Liver (tissue), 9 donors: ENCODE results near the gene RPL38. TPM values are rescaled to one million over a fixed set of nuclear protein-coding genes. Genes with fewer than 3 reads are reported as not detected.

ENCODE experiments used
- DNase-seq: peaks from one replicate; pipeline ENCODE4 v3.0.0-alpha.2; 2017; ENCODE audit warnings: low spot score
- H3K27ac ChIP-seq, 2 donors: one replicate each; pipeline ENCODE4 v1.7.0; 2013; ENCODE audit warnings: inconsistent platforms in 2 of 2, low read length in 2 of 2, control low read depth in 1 of 2, low read depth in 1 of 2, mild to moderate bottlenecking in 1 of 2
- H3K27me3 ChIP-seq, 4 donors: one replicate each; pipeline versions ENCODE4 v1.6.1 to v1.7.0; 2013; ENCODE audit warnings: low read length in 3 of 4, inconsistent platforms in 1 of 4, mild to moderate bottlenecking in 1 of 4, moderate library complexity in 1 of 4; ENCODE audit not compliant: control insufficient read depth in 4 of 4, insufficient read depth in 4 of 4
- H3K36me3 ChIP-seq, 4 donors: one replicate each; pipeline versions ENCODE4 v1.6.1 to v1.7.0; 2013; ENCODE audit warnings: low read length in 3 of 4, mild to moderate bottlenecking in 3 of 4, low read depth in 1 of 4, moderate library complexity in 1 of 4; ENCODE audit not compliant: control insufficient read depth in 4 of 4, insufficient read depth in 3 of 4
- H3K4me1 ChIP-seq, 4 donors: one replicate each; pipeline versions ENCODE4 v1.6.1 to v1.7.0; 2013; ENCODE audit warnings: low read length in 3 of 4, mild to moderate bottlenecking in 3 of 4, moderate library complexity in 1 of 4; ENCODE audit not compliant: control insufficient read depth in 4 of 4, insufficient read depth in 4 of 4
- H3K4me3 ChIP-seq, 3 donors: one replicate each; pipeline versions ENCODE4 v1.6.1 to v1.7.0; 2013; ENCODE audit warnings: low read length in 3 of 3, control low read depth in 1 of 3, low read depth in 1 of 3, mild to moderate bottlenecking in 1 of 3
- H3K9ac ChIP-seq, 2 donors: one replicate each; pipeline ENCODE4 v1.7.0; 2013; ENCODE audit warnings: low read length in 2 of 2, mild to moderate bottlenecking in 2 of 2, moderate library complexity in 2 of 2, control low read depth in 1 of 2, low read depth in 1 of 2
- H3K9me3 ChIP-seq, 4 donors: one replicate each; pipeline versions ENCODE4 v1.6.1 to v1.7.0; 2013; ENCODE audit warnings: low read length in 3 of 4; ENCODE audit not compliant: control insufficient read depth in 4 of 4
- ATF3 ChIP-seq: IDR thresholded peaks from 2 replicates; pipeline ENCODE4 v1.6.1; 2016; ENCODE audit warnings: antibody characterized with exemption
- EGR1 ChIP-seq, 2 donors: IDR thresholded peaks; 2 replicates each; pipeline ENCODE4 v1.6.1; 2016 to 2018; ENCODE audit warnings: antibody characterized with exemption in 2 of 2, low read depth in 2 of 2
- FOXA1 ChIP-seq: IDR thresholded peaks from 2 replicates; pipeline ENCODE4 v1.6.1; 2016; ENCODE audit warnings: antibody characterized with exemption
- FOXA2 ChIP-seq: IDR thresholded peaks from 2 replicates; pipeline ENCODE4 v1.6.1; 2016; ENCODE audit warnings: antibody characterized with exemption
- GABPA ChIP-seq, 2 donors: IDR thresholded peaks in 1 of 2; conservative IDR thresholded peaks in 1 of 2; 2 replicates each; pipeline ENCODE4 v1.6.1; 2016; ENCODE audit warnings: antibody characterized with exemption in 2 of 2, mild to moderate bottlenecking in 1 of 2, moderate library complexity in 1 of 2
- HNF4A ChIP-seq, 2 donors: conservative IDR thresholded peaks; 2 replicates each; pipeline ENCODE4 v1.6.1; 2016; ENCODE audit warnings: antibody characterized with exemption in 2 of 2, mild to moderate bottlenecking in 2 of 2
- HNF4G ChIP-seq: IDR thresholded peaks from 2 replicates; pipeline ENCODE4 v1.6.1; 2016; ENCODE audit warnings: antibody characterized with exemption
- JUND ChIP-seq, 2 donors: IDR thresholded peaks; 2 replicates each; pipeline ENCODE4 v1.6.1; 2016; ENCODE audit warnings: antibody characterized with exemption in 2 of 2
- MAX ChIP-seq: IDR thresholded peaks from 2 replicates; pipeline ENCODE4 v1.6.1; 2016; ENCODE audit warnings: antibody characterized with exemption
- NR2F2 ChIP-seq: IDR thresholded peaks from 2 replicates; pipeline ENCODE4 v1.6.1; 2016; ENCODE audit warnings: antibody characterized with exemption
- RAD21 ChIP-seq, 2 donors: IDR thresholded peaks; 2 replicates each; pipeline ENCODE4 v1.6.1; 2016; ENCODE audit warnings: antibody characterized with exemption in 2 of 2, mild to moderate bottlenecking in 2 of 2
- RXRA ChIP-seq, 2 donors: IDR thresholded peaks; 2 replicates each; pipeline ENCODE4 v1.6.1; 2017 to 2018; ENCODE audit warnings: antibody characterized with exemption in 2 of 2, mild to moderate bottlenecking in 1 of 2
- SP1 ChIP-seq: IDR thresholded peaks from 2 replicates; pipeline ENCODE4 v1.6.1; 2018; ENCODE audit warnings: antibody characterized with exemption, mild to moderate bottlenecking
- TAF1 ChIP-seq: conservative IDR thresholded peaks from 2 replicates; pipeline ENCODE4 v1.6.1; 2016; ENCODE audit warnings: antibody characterized with exemption, mild to moderate bottlenecking
- YY1 ChIP-seq: IDR thresholded peaks from 2 replicates; pipeline ENCODE4 v1.6.1; 2016; ENCODE audit warnings: antibody characterized with exemption, mild to moderate bottlenecking
- ZBTB33 ChIP-seq: IDR thresholded peaks from 2 replicates; pipeline ENCODE4 v1.6.1; 2016; ENCODE audit warnings: antibody characterized with exemption
- WGBS: extraction: QIAGEN DNeasy Blood & Tissue Kit; methylation state at CpG from one replicate; pipeline ENCODE4 v1.1.7; 2013; 5-methylcytosine and 5-hydroxymethylcytosine counted together
- polyA plus RNA-seq, 2 donors: library from polyadenylated mRNA; stranded (reverse) in 1 of 2; unstranded in 1 of 2; fragments of 200-250 nt in 1 of 2; fragments of >200 nt in 1 of 2; fragmentation: Nextera tagmentation in 1 of 2; extraction: Ambion mirVana in 1 of 2; gene quantifications; one replicate each; pipeline versions ENCODE4 v1.2.1 to v1.2.3, GENCODE V29; 2013 to 2015
- total RNA-seq, 2 donors: library from RNA; depleted of rRNA; stranded (reverse); fragments of >200 nt; gene quantifications; one replicate each; pipeline ENCODE4 v1.2.3, GENCODE V29; 2014
- TF ChIP-seq, protein P1 (sequence below): IDR thresholded peaks from 2 replicates; pipeline ENCODE4 v1.6.1; 2016; ENCODE audit warnings: antibody characterized with exemption, mild to moderate bottlenecking
- TF ChIP-seq, protein P2 (sequence below): fragments of 150-350 bp; IDR thresholded peaks from 2 replicates; pipeline ENCODE4 v1.5.1; 2017; ENCODE audit warnings: improper control_type of control experiment, low read depth, low read length; ENCODE audit not compliant: missing input control
- donor health status: healthy.
- donor health status: healthy.
- donor health status: healthy.
- donor health status: healthy.
- donor health status: healthy.

The RPL38 gene
- total and polyA plus RNA-seq, 4 donors, result 67.7 to 1,367 (median 455) TPM

- no peak for DNase-seq
- H3K4me3 ChIP-seq, result no peak overlapping the region
- H3K27ac ChIP-seq, result no peak overlapping the region
- H3K9me3 ChIP-seq, result no peaks in the 10 kb centered on the region
- H3K4me1 ChIP-seq, result no peaks in the 10 kb centered on the region
- TF ChIP-seq JUND (IDR thresholded peaks at IDR 0.05) (no peak), EGR1 (IDR thresholded peaks at IDR 0.05; ENCODE audit: low read depth in 2 of 2) (no peak)
- TF ChIP-seq, protein P1, sequence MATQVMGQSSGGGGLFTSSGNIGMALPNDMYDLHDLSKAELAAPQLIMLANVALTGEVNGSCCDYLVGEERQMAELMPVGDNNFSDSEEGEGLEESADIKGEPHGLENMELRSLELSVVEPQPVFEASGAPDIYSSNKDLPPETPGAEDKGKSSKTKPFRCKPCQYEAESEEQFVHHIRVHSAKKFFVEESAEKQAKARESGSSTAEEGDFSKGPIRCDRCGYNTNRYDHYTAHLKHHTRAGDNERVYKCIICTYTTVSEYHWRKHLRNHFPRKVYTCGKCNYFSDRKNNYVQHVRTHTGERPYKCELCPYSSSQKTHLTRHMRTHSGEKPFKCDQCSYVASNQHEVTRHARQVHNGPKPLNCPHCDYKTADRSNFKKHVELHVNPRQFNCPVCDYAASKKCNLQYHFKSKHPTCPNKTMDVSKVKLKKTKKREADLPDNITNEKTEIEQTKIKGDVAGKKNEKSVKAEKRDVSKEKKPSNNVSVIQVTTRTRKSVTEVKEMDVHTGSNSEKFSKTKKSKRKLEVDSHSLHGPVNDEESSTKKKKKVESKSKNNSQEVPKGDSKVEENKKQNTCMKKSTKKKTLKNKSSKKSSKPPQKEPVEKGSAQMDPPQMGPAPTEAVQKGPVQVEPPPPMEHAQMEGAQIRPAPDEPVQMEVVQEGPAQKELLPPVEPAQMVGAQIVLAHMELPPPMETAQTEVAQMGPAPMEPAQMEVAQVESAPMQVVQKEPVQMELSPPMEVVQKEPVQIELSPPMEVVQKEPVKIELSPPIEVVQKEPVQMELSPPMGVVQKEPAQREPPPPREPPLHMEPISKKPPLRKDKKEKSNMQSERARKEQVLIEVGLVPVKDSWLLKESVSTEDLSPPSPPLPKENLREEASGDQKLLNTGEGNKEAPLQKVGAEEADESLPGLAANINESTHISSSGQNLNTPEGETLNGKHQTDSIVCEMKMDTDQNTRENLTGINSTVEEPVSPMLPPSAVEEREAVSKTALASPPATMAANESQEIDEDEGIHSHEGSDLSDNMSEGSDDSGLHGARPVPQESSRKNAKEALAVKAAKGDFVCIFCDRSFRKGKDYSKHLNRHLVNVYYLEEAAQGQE, result no peak
- H3K9ac ChIP-seq, result no peak overlapping the region
- WGBS, result 80% methylated on average over 9 of the region's 9 CpGs
- H3K36me3 ChIP-seq, result no peaks in the 10 kb centered on the region
- H3K27me3 ChIP-seq, result peaks cover 0 to 3% (median under 1%) of the 10 kb centered on the region in 4 donors
Measured at GRCh38 chr17:74183411-74183810, 20.1 kb upstream of the RPL38 start.

- Histone ChIP-seq H3K4me1 (no peaks in the 10 kb centered on the region), H3K4me3 (no peak overlapping the region), H3K36me3 (no peaks in the 10 kb centered on the region), H3K27me3 (peaks cover 0 to 3% (median 0%) of the 10 kb centered on the region in 4 donors), H3K27ac (no peak overlapping the region), H3K9ac (no peak overlapping the region), H3K9me3 (no peaks in the 10 kb centered on the region)
- TF ChIP-seq GABPA (IDR thresholded peaks at IDR 0.05 in 1 of 2, conservative IDR thresholded peaks at IDR 0.05 in 1 of 2) (no peak), FOXA1 (no peak), SP1 (no peak), YY1 (no peak), FOXA2 (no peak), HNF4A (conservative IDR thresholded peaks at IDR 0.05) (no peak), JUND (IDR thresholded peaks at IDR 0.05) (no peak), NR2F2 (no peak), EGR1 (IDR thresholded peaks at IDR 0.05; ENCODE audit: low read depth in 2 of 2) (no peak), ZBTB33 (no peak), RAD21 (IDR thresholded peaks at IDR 0.05) (no peak), ATF3 (no peak), TAF1 (no peak), RXRA (IDR thresholded peaks at IDR 0.05) (no peak), HNF4G (no peak), MAX (no peak)
- TF ChIP-seq, protein P2, sequence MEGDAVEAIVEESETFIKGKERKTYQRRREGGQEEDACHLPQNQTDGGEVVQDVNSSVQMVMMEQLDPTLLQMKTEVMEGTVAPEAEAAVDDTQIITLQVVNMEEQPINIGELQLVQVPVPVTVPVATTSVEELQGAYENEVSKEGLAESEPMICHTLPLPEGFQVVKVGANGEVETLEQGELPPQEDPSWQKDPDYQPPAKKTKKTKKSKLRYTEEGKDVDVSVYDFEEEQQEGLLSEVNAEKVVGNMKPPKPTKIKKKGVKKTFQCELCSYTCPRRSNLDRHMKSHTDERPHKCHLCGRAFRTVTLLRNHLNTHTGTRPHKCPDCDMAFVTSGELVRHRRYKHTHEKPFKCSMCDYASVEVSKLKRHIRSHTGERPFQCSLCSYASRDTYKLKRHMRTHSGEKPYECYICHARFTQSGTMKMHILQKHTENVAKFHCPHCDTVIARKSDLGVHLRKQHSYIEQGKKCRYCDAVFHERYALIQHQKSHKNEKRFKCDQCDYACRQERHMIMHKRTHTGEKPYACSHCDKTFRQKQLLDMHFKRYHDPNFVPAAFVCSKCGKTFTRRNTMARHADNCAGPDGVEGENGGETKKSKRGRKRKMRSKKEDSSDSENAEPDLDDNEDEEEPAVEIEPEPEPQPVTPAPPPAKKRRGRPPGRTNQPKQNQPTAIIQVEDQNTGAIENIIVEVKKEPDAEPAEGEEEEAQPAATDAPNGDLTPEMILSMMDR, result no peak
- TF ChIP-seq, protein P1, result no peak
- 71% methylated on average over 9 of the region's 9 CpGs for WGBS
- DNase-seq, result no peak
Measured at GRCh38 chr17:74185571-74186185, 17.8 kb upstream of the RPL38 start.
